GM19035 (cell line): Measurements from ENCODE around the gene HDAC7.

ENCODE experiments used
- ATAC-seq: cut with Tn5 transposase; IDR thresholded peaks from one replicate; pipeline ENCODE4 v1.9.1; 2021; ENCODE audit not compliant: unreplicated experiment

HDAC7 gene

GRCh38 chr12:47733142-47733541 is 86.6 kb downstream of the HDAC7 start:
- ATAC-seq = no peak
